NCI-H1105 treated with DMSO at 0.1 percent for 48 hours (cell line): ENCODE results near the gene UGT2B28.
"Not testable (repeated sequence)": the region's sequence is repeated elsewhere in the genome, so short reads cannot be mapped to it uniquely, and the experiment has no call there.

Experiments used
- DNase-seq: peaks from one replicate; lab custom pipeline; 2025; lab: John Stamatoyannopoulos, UW

UGT2B28 gene

GRCh38 chr4:69280081-69280480 is at the start of gene UGT2B28:
Gene UGT2B28 (plus strand): TSS chr4:69280475. CDS start chr4:69280501, 26 bp downstream.
- not testable (repeated sequence) for DNase-seq

- no peak for DNase-seq
Measured at GRCh38 chr4:69239092-69239491, 41.2 kb upstream of the UGT2B28 start.

- no peak for DNase-seq
Measured at GRCh38 chr4:69239557-69240168, 40.6 kb upstream of the UGT2B28 start.

- DNase-seq: not testable (repeated sequence)
Measured at GRCh38 chr4:69240787-69241186, 39.5 kb upstream of the UGT2B28 start.

- not testable (repeated sequence) for DNase-seq
Measured at GRCh38 chr4:69241746-69242145, 38.5 kb upstream of the UGT2B28 start.

- not testable (repeated sequence) for DNase-seq
Measured at GRCh38 chr4:69242562-69243240, 37.6 kb upstream of the UGT2B28 start.

GRCh38 chr4:69250884-69251283 is 29.4 kb upstream of the UGT2B28 start:
- DNase-seq: not testable (repeated sequence)

- not testable (repeated sequence) for DNase-seq
Measured at GRCh38 chr4:69253147-69253772, 27.0 kb upstream of the UGT2B28 start.

GRCh38 chr4:69268612-69269011 is 11.7 kb upstream of the UGT2B28 start:
- not testable (repeated sequence) for DNase-seq

- DNase-seq: not testable (repeated sequence)
Measured at GRCh38 chr4:69296356-69296755, 16.1 kb downstream of the UGT2B28 start.

- DNase-seq: not testable (repeated sequence)
Measured at GRCh38 chr4:69308426-69309033, 28.3 kb downstream of the UGT2B28 start.

GRCh38 chr4:69309549-69310076 is 29.3 kb downstream of the UGT2B28 start:
- not testable (repeated sequence) for DNase-seq

GRCh38 chr4:69310262-69310661 is 30.0 kb downstream of the UGT2B28 start:
- DNase-seq: not testable (repeated sequence)

GRCh38 chr4:69317669-69318298 is 37.5 kb downstream of the UGT2B28 start:
- peak; percentile 49 for DNase-seq

GRCh38 chr4:69321153-69321729 is 41.0 kb downstream of the UGT2B28 start:
- peak; percentile 89 for DNase-seq

GRCh38 chr4:69322055-69322454 is 41.8 kb downstream of the UGT2B28 start:
- peak; percentile 42 for DNase-seq

- no peak for DNase-seq
Measured at GRCh38 chr4:69323284-69323683, 43.0 kb downstream of the UGT2B28 start.

GRCh38 chr4:69330345-69331047 is 50.2 kb downstream of the UGT2B28 start:
- DNase-seq: no peak

GRCh38 chr4:69331304-69331703 is 51.0 kb downstream of the UGT2B28 start:
- DNase-seq: not testable (repeated sequence)

- DNase-seq: not testable (repeated sequence)
Measured at GRCh38 chr4:69335485-69335884, 55.2 kb downstream of the UGT2B28 start.

GRCh38 chr4:69343114-69343513 is 62.8 kb downstream of the UGT2B28 start:
- DNase-seq: not testable (repeated sequence)
